SK-N-SH (cell line): ENCODE data around the gene PCNT. TPM values are rescaled to one million over a fixed set of nuclear protein-coding genes. Genes with fewer than 3 reads are reported as not detected.

Experiments
- CTCF ChIA-PET: fragments of 300-600, 350-600 bp; formaldehyde crosslinking; extraction: SDS; loops from one replicate; lab custom pipeline; 2021; lab: Yijun Ruan, JAX
- POLR2A ChIA-PET: fragments of 350-600 bp; sonication (Branson Sonifier 250); formaldehyde crosslinking; extraction: SDS; loops from one replicate; lab custom pipeline; 2020; ENCODE audit warnings: antibody characterized with exemption, inconsistent platforms; lab: Yijun Ruan, JAX
- DNase-seq: peaks from one replicate; pipeline ENCODE4 v3.0.0; 2012
- H2AFZ ChIP-seq: fragments of 200-600 bp; sonication (generic); 2 replicates; pipeline ENCODE4 v1.8.1; 2016; ENCODE audit warnings: antibody characterized with exemption, mild to moderate bottlenecking, low read depth
- H3F3A ChIP-seq: fragments of 200-600 bp; sonication (generic); replicated peaks from 2 replicates; pipeline ENCODE3; 2016; ENCODE audit warnings: antibody characterized with exemption, mild to moderate bottlenecking; ENCODE audit not compliant: insufficient read depth
- H3K27ac ChIP-seq, 2 experiments: fragments of 200-500 bp in 1 of 2; fragments of 200-600 bp in 1 of 2; sonication (Bioruptor generic) in 1 of 2; sonication (generic), shearing (Covaris generic) in 1 of 2; 2 replicates each; pipeline versions ENCODE4 v1.5.1 to v1.6.1; 2014 to 2016; ENCODE audit warnings: low read depth in 2 of 2, inconsistent platforms in 1 of 2, low read length in 1 of 2, mild to moderate bottlenecking in 1 of 2, mixed read lengths in 1 of 2
- H3K27me3 ChIP-seq: fragments of 200-600 bp; sonication (generic), shearing (Covaris generic); 2 replicates; pipeline ENCODE4 v1.6.1; 2016; ENCODE audit warnings: mixed run types; ENCODE audit not compliant: insufficient read depth
- H3K36me3 ChIP-seq, 2 experiments: fragments of 200-500 bp in 1 of 2; fragments of 200-600 bp in 1 of 2; sonication (Bioruptor generic) in 1 of 2; sonication (generic) in 1 of 2; replicated peaks in 1 of 2; 2 replicates each; pipeline versions ENCODE3 to v1.5.1; 2014 to 2016; ENCODE audit warnings: low read length in 1 of 2, mild to moderate bottlenecking in 1 of 2; ENCODE audit not compliant: insufficient read depth in 2 of 2, control insufficient read depth in 1 of 2
- H3K4me1 ChIP-seq, 2 experiments: fragments of 200-500 bp in 1 of 2; fragments of 200-600 bp in 1 of 2; sonication (Bioruptor generic) in 1 of 2; sonication (generic), shearing (Covaris generic) in 1 of 2; 2 replicates each; pipeline versions ENCODE4 v1.5.1 to v1.6.1; 2014 to 2016; ENCODE audit warnings: low read depth in 1 of 2, low read length in 1 of 2, mixed run types in 1 of 2; ENCODE audit not compliant: insufficient read depth in 2 of 2, control insufficient read depth in 1 of 2
- H3K4me2 ChIP-seq: fragments of 200-600 bp; sonication (generic), shearing (Covaris generic); 2 replicates; pipeline ENCODE4 v1.6.1; 2017; ENCODE audit warnings: mixed run types
- H3K4me3 ChIP-seq, 2 experiments: fragments of 200-500 bp in 1 of 2; fragments of 200-600 bp in 1 of 2; sonication (Bioruptor generic) in 1 of 2; sonication (generic), shearing (Covaris generic) in 1 of 2; 2 replicates each; pipeline versions ENCODE4 v1.5.1 to v1.8.1; 2014 to 2016; ENCODE audit warnings: low read depth in 2 of 2, inconsistent platforms in 1 of 2, low read length in 1 of 2, mild to moderate bottlenecking in 1 of 2, mixed read lengths in 1 of 2, moderate library complexity in 1 of 2
- H3K79me2 ChIP-seq: fragments of 200-600 bp; sonication (generic); 2 replicates; pipeline ENCODE4 v1.8.1; 2017; ENCODE audit warnings: mild to moderate bottlenecking; ENCODE audit not compliant: insufficient read depth
- H3K9ac ChIP-seq: fragments of 200-600 bp; sonication (generic); 2 replicates; pipeline ENCODE4 v1.6.1; 2017; ENCODE audit warnings: mixed run types
- H3K9me2 ChIP-seq: fragments of 200-600 bp; sonication (generic); 2 replicates; pipeline ENCODE4 v1.6.1; 2017; ENCODE audit warnings: mixed run types
- H3K9me3 ChIP-seq: fragments of 200-600 bp; sonication (generic); 2 replicates; pipeline ENCODE4 v1.6.1; 2017; ENCODE audit warnings: mixed run types, mild to moderate bottlenecking, moderate library complexity
- H4K20me1 ChIP-seq: fragments of 200-600 bp; sonication (generic); 2 replicates; pipeline ENCODE4 v1.6.1; 2017; ENCODE audit warnings: mild to moderate bottlenecking, mixed run types; ENCODE audit not compliant: insufficient read depth
- CTCF ChIP-seq: fragments of 200-600 bp; sonication (generic); IDR thresholded peaks from 2 replicates; pipeline ENCODE4 v1.6.1; 2017; ENCODE audit warnings: antibody characterized with exemption, mild to moderate bottlenecking, moderate library complexity
- ELF1 ChIP-seq: IDR thresholded peaks from 2 replicates; pipeline ENCODE4 v1.4.0; 2012
- EP300 ChIP-seq, 2 experiments: IDR thresholded peaks; 2 replicates each; pipeline versions ENCODE4 v1.4.0 to v1.6.1; 2012; ENCODE audit warnings: borderline replicate concordance in 1 of 2, low read depth in 1 of 2, low read length in 1 of 2
- EZH2phosphoT487 ChIP-seq: fragments of 200-600 bp; sonication (generic); IDR thresholded peaks from 2 replicates; pipeline ENCODE4 v1.6.1; 2017; ENCODE audit warnings: low read depth, mixed run types, mild to moderate bottlenecking, antibody characterized with exemption, moderate library complexity, borderline replicate concordance
- FOXJ3 ChIP-seq: sonication (generic); formaldehyde crosslinking; IDR thresholded peaks from 2 replicates; pipeline ENCODE4 v1.5.1; 2020; ENCODE audit warnings: mild to moderate bottlenecking, missing genetic modification reagents
- GABPA ChIP-seq: IDR thresholded peaks from 2 replicates; pipeline ENCODE4 v1.4.0; 2012; ENCODE audit warnings: low read depth, mild to moderate bottlenecking
- GATA2 ChIP-seq: sonication (generic); formaldehyde crosslinking; IDR thresholded peaks from 2 replicates; pipeline ENCODE4 v1.5.0; 2020; ENCODE audit warnings: mild to moderate bottlenecking, missing genetic modification reagents
- MAX ChIP-seq: IDR thresholded peaks from 2 replicates; pipeline ENCODE4 v1.4.0; 2012; ENCODE audit warnings: low read depth
- MEF2A ChIP-seq: IDR thresholded peaks from 2 replicates; pipeline ENCODE4 v1.4.0; 2012; ENCODE audit warnings: low read depth, borderline replicate concordance
- MXI1 ChIP-seq: IDR thresholded peaks from 2 replicates; pipeline ENCODE4 v1.6.1; 2012; ENCODE audit warnings: mild to moderate bottlenecking, low read depth, low read length, improper control_type of control experiment
- NFIC ChIP-seq: IDR thresholded peaks from 2 replicates; pipeline ENCODE4 v1.4.0; 2012; ENCODE audit warnings: borderline replicate concordance
- RAD21 ChIP-seq: IDR thresholded peaks from 2 replicates; pipeline ENCODE4 v1.6.1; 2012; ENCODE audit warnings: mild to moderate bottlenecking, low read length
- REST ChIP-seq: IDR thresholded peaks from 2 replicates; pipeline ENCODE4 v1.6.1; 2012; ENCODE audit warnings: mild to moderate bottlenecking, low read depth, low read length, moderate library complexity
- SIN3A ChIP-seq: IDR thresholded peaks from 2 replicates; pipeline ENCODE4 v1.6.1; 2012; ENCODE audit warnings: low read depth, mild to moderate bottlenecking, low read length, moderate library complexity, borderline replicate concordance
- TCF12 ChIP-seq: IDR thresholded peaks from 2 replicates; pipeline ENCODE4 v1.4.0; 2012
- USF1 ChIP-seq: IDR thresholded peaks from 2 replicates; pipeline ENCODE4 v1.4.0; 2012; ENCODE audit warnings: low read depth, borderline replicate concordance
- USF2 ChIP-seq: fragments of 150-350 bp; IDR thresholded peaks from 2 replicates; pipeline ENCODE4 v1.6.1; 2017; ENCODE audit warnings: antibody characterized with exemption, low read length, low read depth, borderline replicate concordance
- WGBS: methylation state at CpG from one replicate; pipeline ENCODE4 v1.1.6; 2017; ENCODE audit warnings: low lambda C conversion rate; 5-methylcytosine and 5-hydroxymethylcytosine counted together
- polyA plus RNA-seq, 3 experiments: library from polyadenylated mRNA; depleted of rRNA; stranded (reverse); fragments of >200 nt; gene quantifications; 2 replicates each; pipeline ENCODE4 v1.2.3, GENCODE V29; 2012

Gene PCNT
- polyA plus RNA-seq, 1 of the 3 experiments (the other 2 are of a cell fraction) = 15.7 TPM

GRCh38 chr21:46441331-46441730 is 117.4 kb downstream of the PCNT start (continued):
- TF ChIP-seq REST = no peak

- CTCF ChIA-PET = no interaction called here
These were observed 118.1 kb downstream of the PCNT start for GRCh38 chr21:46441961-46442498.

More at GRCh38 chr21:46441961-46442498, 118.1 kb downstream of the PCNT start:
- Histone ChIP-seq H3K4me3 (no peak overlapping the region), H3K27ac (no peak overlapping the region), H3K9ac (no peak overlapping the region), H3K36me3 (peaks cover 23 to 74% of the 10 kb centered on the region in 2 experiments), H3K9me3 (no peaks in the 10 kb centered on the region), H3K79me2 (0 out of 2 replicates have a peak, but pooled peaks cover 10% of the 10 kb centered on the region), H3K4me1 (no peaks in the 10 kb centered on the region), H2AFZ (no peak overlapping the region), H3K9me2 (no peaks in the 10 kb centered on the region), H3K27me3 (no peaks in the 10 kb centered on the region), H4K20me1 (no peaks in the 10 kb centered on the region), H3K4me2 (no peak overlapping the region), H3F3A (peaks cover 9% of the 10 kb centered on the region)
- WGBS = 90% methylated on average over 10 of the region's 23 CpGs
- POLR2A ChIA-PET = interaction anchor here (0.7 kb wide), 1 partner anchor 9 kb away, joined by 3 read pairs; no protein-coding TSS in a partner anchor
- DNase-seq = no peak
- TF ChIP-seq NFIC (no peak), GATA2 (no peak), ELF1 (no peak), EP300 (IDR thresholded peaks at IDR 0.05; ENCODE audit: borderline replicate concordance in 1 of 2, low read depth in 1 of 2, low read length in 1 of 2) (no peak), TCF12 (no peak), MXI1 (no peak), MEF2A (no peak), MAX (no peak), CTCF (no peak), USF1 (no peak), RAD21 (no peak), USF2 (no peak), FOXJ3 (CRISPR knock-in tag) (no peak), SIN3A (no peak), EZH2phosphoT487 (no peak), GABPA (no peak)
